Hindlimb muscle (tissue), 1 donor: ENCODE measurements around the gene ATP6V0A1. TPM values are rescaled to one million over a fixed set of nuclear protein-coding genes. Genes with fewer than 3 reads are reported as not detected.
"Not testable (repeated sequence)": the region's sequence is repeated elsewhere in the genome, so short reads cannot be mapped to it uniquely, and the experiment has no call there.

Experiments
- DNase-seq: peaks from one replicate; pipeline ENCODE4 v3.0.0-alpha.2; 2013
- polyA plus RNA-seq: library from polyadenylated mRNA; unstranded; fragments of 120-200 nt; gene quantifications from one replicate; pipeline ENCODE4 v1.2.1, GENCODE V29; 2013; ENCODE audit not compliant: insufficient read length

Gene ATP6V0A1
- polyA plus RNA-seq, 1 donor, result 31.0 TPM

- no peak for DNase-seq
These were observed 19.8 kb upstream of the ATP6V0A1 start for GRCh38 chr17:42438600-42439567.

GRCh38 chr17:42441371-42442195 is 17.1 kb upstream of the ATP6V0A1 start:
- no peak for DNase-seq

GRCh38 chr17:42442196-42442565 is 16.5 kb upstream of the ATP6V0A1 start:
- no peak for DNase-seq

GRCh38 chr17:42449176-42449575 is 9.5 kb upstream of the ATP6V0A1 start:
- DNase-seq, result not testable (repeated sequence)

GRCh38 chr17:42449838-42450237 is 8.8 kb upstream of the ATP6V0A1 start:
- DNase-seq, result not testable (repeated sequence)

- not testable (repeated sequence) for DNase-seq
These were observed 7.4 kb upstream of the ATP6V0A1 start for GRCh38 chr17:42451270-42451669.

- DNase-seq, result no peak
These were observed 5.2 kb upstream of the ATP6V0A1 start for GRCh38 chr17:42453439-42453838.

- not testable (repeated sequence) for DNase-seq
These were observed 3.7 kb upstream of the ATP6V0A1 start for GRCh38 chr17:42454987-42455386.

- no peak for DNase-seq
These were observed 2.2 kb upstream of the ATP6V0A1 start for GRCh38 chr17:42456223-42457106.

GRCh38 chr17:42457107-42457792 is 1.4 kb upstream of the ATP6V0A1 start:
- DNase-seq, result no peak

GRCh38 chr17:42459256-42459800 is 650 bp downstream of the ATP6V0A1 start:
- peak; percentile 55 for DNase-seq

- DNase-seq, result no peak
These were observed 1.2 kb downstream of the ATP6V0A1 start for GRCh38 chr17:42459801-42460281.

GRCh38 chr17:42460371-42460770 is 1.7 kb downstream of the ATP6V0A1 start:
- no peak for DNase-seq

- no peak for DNase-seq
These were observed 5.3 kb downstream of the ATP6V0A1 start for GRCh38 chr17:42463976-42464400.

GRCh38 chr17:42467889-42468288 is 9.2 kb downstream of the ATP6V0A1 start:
- no peak for DNase-seq

GRCh38 chr17:42472709-42473521 is 14.2 kb downstream of the ATP6V0A1 start:
- no peak for DNase-seq

GRCh38 chr17:42474276-42474675 is 15.6 kb downstream of the ATP6V0A1 start:
- peak; percentile 71 for DNase-seq

- no peak for DNase-seq
These were observed 16.4 kb downstream of the ATP6V0A1 start for GRCh38 chr17:42475121-42475520.

- DNase-seq, result no peak
These were observed 17.2 kb downstream of the ATP6V0A1 start for GRCh38 chr17:42475835-42476234.

- DNase-seq, result no peak
These were observed 17.7 kb downstream of the ATP6V0A1 start for GRCh38 chr17:42476411-42476810.
